GM21381 (cell line): ENCODE results near the gene C15orf61.

Source experiments
- ATAC-seq: cut with Tn5 transposase; IDR thresholded peaks from one replicate; pipeline ENCODE4 v1.9.1; 2021; ENCODE audit warnings: mild to moderate bottlenecking, moderate library complexity; ENCODE audit not compliant: unreplicated experiment

Gene C15orf61

GRCh38 chr15:67548862-67549651, 28.1 kb downstream of the C15orf61 start:
- ATAC-seq: no peak

GRCh38 chr15:67549736-67550135, 28.8 kb downstream of the C15orf61 start:
- ATAC-seq: no peak

DNA sequence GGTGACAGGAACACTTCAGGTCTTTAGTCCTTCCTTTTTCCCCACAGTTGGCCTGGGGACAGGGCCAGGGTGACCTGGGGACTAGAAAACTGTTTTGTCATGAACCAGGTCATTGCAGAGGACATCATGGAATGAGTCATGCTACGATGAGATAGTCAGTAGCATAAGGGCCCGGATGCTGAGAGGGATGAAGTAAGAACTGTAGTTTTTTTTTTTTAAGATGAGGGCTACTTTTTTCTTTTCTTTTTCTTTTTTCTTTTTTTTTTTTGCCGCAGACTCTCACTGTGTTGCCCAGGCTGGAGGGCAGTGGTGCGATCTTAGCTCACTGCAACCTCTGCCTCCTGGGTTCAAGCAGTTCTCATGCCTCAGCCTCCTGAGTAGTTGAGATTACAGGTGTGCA, 29.6 kb downstream of the C15orf61 start:
- no peak for ATAC-seq

- ATAC-seq: no peak
These were observed 30.3 kb downstream of the C15orf61 start for GRCh38 chr15:67551207-67551743.

DNA sequence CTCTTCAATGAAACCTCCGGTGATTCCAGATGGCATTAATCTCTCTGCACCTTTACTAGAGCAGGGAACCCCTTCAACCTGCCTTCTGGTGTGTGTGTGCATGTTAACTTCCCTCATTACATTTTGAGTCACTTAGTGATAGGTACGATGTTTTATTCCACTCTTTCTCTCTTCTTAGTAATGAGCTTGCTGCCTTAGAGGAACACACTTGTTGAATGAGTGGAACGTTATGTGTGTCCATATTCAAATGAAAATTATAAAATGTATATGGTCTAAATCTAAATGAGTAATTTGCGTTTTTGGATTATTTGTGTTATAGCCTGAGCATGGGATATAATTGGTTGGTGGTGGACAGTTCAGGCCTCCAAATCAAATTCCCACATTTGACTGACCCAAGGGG, 33.6 kb downstream of the C15orf61 start:
- ATAC-seq: no peak

GRCh38 chr15:67556976-67557570, 36.1 kb downstream of the C15orf61 start:
- no peak for ATAC-seq

DNA sequence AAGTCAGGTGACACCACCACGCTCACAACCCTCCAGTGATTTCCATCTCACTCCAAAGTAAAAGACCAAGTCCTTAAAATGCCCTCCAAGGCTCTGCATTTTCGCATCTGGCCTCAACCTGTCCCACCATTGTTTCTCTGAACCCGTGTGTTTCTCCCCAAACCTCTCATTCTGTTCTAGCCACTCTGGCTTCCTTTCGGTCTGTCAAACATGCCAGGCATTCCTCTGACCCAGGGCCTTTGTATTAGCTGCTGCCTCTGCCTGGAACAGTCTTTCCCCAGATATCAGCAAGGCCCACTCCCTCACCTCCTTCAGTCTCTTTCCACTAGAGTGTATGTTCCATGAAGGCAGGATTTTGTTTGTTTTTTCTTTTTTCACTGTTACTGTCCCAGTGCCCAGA, 37.6 kb downstream of the C15orf61 start:
- no peak for ATAC-seq

DNA sequence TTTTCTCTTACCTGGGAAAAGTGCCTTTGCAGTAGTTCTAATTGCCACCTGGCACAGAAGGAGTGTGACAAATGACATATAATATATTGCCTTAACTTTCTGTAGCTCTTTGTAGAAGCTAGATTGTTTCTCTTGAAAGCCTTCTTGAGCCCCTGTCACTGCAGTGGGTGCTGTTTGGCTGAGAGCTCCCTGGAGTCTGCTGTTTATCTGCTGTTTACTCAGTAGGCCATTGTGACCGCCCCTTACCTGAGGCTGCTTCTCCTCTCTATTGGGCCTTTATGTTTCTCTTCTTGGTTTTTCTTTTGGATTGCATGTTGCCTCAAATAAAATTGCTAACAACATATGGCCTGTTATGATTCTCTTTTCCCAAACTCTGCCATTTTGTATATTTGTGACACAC, 38.2 kb downstream of the C15orf61 start:
- ATAC-seq: no peak

- ATAC-seq: no peak
These were observed 38.6 kb downstream of the C15orf61 start for GRCh38 chr15:67559576-67559975.

DNA sequence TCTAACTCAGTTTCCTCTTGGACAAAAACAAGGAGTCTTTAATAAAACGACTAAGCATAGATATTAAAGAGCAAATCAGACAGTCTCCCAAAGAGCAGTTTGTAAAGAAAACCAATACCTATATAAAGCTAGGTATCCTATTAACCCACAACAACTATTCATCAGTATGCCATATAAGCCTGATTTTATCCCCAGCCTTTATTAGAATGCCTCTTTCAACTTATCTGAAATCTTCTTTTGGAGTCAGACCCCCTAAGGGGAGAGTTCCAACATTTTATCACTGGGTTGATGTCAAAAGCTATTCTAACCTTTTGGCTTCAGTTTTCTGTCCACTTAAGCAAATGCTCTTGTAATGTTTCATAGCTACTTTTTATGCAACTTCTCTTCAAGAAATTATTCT, 39.4 kb downstream of the C15orf61 start:
- no peak for ATAC-seq

DNA sequence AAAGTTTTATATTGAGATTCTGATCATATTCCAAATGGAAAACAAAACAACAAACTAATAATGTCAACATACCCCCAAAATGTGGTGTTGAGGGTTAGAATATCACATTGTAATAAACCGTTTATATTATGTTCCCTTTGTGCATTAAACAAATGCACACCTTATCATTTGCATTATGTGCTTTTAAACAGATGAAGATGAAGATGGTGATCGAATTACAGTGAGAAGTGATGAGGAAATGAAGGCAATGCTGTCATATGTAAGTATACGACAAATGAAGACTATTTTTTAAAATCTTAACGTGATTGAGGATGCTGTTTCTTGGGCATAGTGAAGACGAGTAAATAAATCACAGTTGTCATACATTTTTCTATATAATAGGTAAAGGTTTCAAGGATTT, 42.2 kb downstream of the C15orf61 start:
- ATAC-seq: no peak

- ATAC-seq: peak; percentile 92
These were observed 43.4 kb downstream of the C15orf61 start for GRCh38 chr15:67564021-67564967.

DNA sequence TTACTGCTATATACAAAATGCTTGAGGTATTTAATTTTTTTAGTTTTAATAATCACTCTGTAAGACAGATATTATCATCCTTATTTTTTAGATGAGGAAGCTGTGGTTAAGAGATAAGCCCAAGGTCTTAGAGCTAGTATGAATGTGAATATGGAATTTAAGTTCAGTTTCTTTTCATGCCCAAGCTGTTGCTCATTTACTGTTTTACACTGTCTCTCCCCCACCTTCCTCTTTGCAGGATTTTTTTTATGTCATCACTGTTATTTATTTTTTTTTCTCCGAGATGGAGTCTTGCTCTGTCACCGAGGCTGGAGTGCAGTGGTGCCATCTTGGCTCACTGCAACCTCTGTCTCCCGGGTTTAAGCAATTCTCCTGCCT, 44.0 kb downstream of the C15orf61 start:
- ATAC-seq: peak; percentile 48

DNA sequence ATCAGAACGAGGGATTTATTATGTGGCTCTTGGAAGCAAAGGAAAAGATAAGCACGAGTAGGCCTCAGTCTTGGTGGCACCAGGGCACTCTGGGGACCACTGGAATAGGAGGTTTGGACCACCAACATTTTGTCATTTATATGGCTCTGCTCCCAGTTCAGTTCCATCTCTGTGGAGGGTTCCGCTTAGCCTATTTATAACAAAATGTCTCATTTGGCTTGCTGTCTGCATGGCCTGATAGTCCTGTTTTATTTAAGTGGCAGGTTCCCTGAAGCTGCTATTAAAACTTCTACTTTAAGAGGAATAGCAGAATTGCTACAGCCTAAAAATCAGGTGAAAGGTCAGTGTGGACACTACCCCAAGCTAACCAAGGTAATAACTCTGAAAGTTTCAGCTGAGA, 48.7 kb downstream of the C15orf61 start:
- ATAC-seq: no peak

GRCh38 chr15:67570875-67571647, 50.1 kb downstream of the C15orf61 start:
- ATAC-seq: no peak

DNA sequence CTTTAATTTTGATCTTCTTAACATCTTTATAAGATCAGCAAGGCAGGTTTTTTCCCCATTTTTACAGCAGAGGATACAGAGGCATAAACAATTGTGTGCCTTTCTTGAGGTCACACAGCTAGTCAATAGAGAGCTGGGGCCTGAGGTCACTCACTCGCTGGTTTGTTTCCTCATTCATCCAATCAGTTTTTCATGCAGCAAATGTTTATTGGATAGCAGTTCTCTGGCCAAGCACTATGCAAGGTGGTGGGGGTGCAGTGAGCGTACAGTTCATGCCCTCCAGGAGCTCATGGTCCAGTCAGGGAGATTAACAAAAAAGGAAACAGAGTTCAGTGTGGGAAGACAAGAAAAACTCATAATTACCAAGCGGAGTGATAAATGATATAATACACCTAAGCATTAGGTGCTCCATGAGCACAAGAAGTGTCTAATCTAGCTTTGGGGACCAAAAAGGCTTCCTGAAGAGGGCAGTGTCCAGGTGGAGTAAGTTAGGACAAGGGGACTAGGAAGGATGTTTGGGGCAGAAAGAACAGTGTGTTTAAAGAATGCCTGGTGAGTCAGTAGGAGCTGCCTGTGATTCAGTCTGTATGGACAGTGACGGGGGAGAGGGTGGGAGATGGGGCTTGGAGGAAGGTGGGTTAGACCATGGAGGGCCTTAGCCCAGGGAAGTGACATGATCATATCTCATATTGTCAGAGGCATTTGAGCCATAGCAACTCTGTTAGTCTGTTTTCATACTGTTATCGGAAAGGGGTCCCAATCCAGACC, 50.9 kb downstream of the C15orf61 start:
- ATAC-seq: no peak

DNA sequence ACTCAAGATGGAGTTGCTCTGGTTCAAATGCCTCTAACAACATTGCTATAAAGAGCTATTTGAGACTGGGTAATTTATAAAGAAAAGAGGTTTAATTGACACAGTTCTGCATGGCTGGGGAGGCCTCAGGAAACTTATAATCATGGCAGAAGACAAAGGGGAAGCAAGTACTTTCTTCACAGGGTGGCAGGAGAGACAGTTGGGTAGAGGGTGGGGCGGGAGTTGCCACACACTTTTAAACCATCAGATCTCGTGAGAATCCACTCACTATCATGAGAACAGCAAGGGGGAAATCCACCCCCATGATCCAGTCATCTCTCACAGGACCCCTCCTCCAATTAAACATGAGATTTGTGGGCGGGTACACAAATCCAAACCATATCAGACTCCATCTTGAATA, 52.3 kb downstream of the C15orf61 start:
- ATAC-seq: no peak

DNA sequence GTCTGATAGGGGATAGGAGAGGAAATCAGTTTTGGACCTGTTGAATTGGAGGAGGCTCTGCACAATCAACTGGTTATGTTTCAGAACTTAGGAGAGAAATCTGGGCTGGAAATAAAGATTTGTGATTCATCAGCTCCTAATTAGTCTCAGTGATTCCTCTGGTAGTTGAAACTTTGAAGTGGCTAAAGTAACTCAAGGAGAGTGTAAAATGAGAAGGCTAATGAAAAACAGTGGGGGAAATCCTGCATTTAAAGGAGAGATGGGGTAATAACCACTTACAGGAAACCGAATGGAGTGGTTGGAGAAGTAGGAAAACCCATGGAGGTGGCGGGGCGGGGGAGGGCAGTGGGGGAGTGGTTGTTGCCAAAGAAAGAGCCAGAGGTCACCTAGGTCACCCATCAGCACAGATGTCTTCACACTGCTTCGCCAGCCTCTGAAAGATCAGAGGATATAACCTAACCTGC, 54.1 kb downstream of the C15orf61 start:
- ATAC-seq: no peak

GRCh38 chr15:67578020-67578600, 57.2 kb downstream of the C15orf61 start:
- no peak for ATAC-seq
